Thyroid gland (tissue), 4 donors: ENCODE measurements around the gene OVAAL.

Experiments used
- POLR2A ChIP-seq, 2 donors: fragments of 450-650 bp; IDR thresholded peaks; one replicate each; pipeline ENCODE4 v1.6.1; 2017; ENCODE audit warnings: antibody characterized with exemption in 2 of 2, mild to moderate bottlenecking in 2 of 2, moderate library complexity in 1 of 2
- TF ChIP-seq, protein P1 (sequence below), 6 experiments: fragments of 200-600 bp in 3 of 6; fragments of 450-650 bp in 3 of 6; sonication (generic) in 3 of 6; IDR thresholded peaks; one replicate each; pipeline ENCODE4 v1.5.1; 2016 to 2019; ENCODE audit warnings: antibody characterized with exemption in 6 of 6, mild to moderate bottlenecking in 2 of 6, inconsistent platforms in 1 of 6, moderate library complexity in 1 of 6

DNA sequence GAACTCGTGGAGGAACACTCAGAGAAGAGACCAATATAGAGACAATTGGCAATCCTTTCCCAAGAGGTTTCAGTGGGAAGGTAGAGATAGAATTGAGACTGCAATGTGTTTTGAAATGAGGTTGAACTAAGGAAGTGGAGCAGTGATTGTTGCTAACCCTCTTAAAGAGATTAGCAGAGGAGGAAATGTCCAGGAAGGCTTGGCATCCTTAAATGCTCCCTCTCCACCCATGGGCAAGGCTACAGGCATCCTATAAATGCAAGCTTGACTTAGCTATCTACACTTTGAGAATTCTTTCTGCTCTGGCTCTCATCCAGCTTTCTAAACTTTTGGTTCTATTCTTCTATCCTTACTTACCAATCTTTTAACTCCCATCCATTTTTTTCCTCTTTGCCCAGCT, 42.7 kb downstream of the OVAAL start:
- TF ChIP-seq, protein P1, sequence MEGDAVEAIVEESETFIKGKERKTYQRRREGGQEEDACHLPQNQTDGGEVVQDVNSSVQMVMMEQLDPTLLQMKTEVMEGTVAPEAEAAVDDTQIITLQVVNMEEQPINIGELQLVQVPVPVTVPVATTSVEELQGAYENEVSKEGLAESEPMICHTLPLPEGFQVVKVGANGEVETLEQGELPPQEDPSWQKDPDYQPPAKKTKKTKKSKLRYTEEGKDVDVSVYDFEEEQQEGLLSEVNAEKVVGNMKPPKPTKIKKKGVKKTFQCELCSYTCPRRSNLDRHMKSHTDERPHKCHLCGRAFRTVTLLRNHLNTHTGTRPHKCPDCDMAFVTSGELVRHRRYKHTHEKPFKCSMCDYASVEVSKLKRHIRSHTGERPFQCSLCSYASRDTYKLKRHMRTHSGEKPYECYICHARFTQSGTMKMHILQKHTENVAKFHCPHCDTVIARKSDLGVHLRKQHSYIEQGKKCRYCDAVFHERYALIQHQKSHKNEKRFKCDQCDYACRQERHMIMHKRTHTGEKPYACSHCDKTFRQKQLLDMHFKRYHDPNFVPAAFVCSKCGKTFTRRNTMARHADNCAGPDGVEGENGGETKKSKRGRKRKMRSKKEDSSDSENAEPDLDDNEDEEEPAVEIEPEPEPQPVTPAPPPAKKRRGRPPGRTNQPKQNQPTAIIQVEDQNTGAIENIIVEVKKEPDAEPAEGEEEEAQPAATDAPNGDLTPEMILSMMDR (IDR thresholded peaks at IDR 0.05), result no peak
- TF ChIP-seq POLR2A (IDR thresholded peaks at IDR 0.05), result no peak
